Adrenal gland (tissue), 5 donors: ENCODE measurements around the gene POLR2C.

Experiments used
- POLR2A ChIP-seq, 2 donors: fragments of 450-650 bp; IDR thresholded peaks; one replicate each; pipeline ENCODE4 v1.6.1; 2017; ENCODE audit warnings: antibody characterized with exemption in 2 of 2, mild to moderate bottlenecking in 2 of 2, moderate library complexity in 1 of 2
- TF ChIP-seq, protein P1 (sequence below), 6 experiments: fragments of 450-650 bp in 4 of 6; fragments of 200-600 bp in 2 of 6; sonication (generic) in 1 of 6; IDR thresholded peaks; 1 replicate in 5 of 6; 2 replicates in 1 of 6; pipeline versions ENCODE4 v1.5.1 to v1.8.0; 2016 to 2021; ENCODE audit warnings: antibody characterized with exemption in 6 of 6, mild to moderate bottlenecking in 2 of 6, moderate library complexity in 1 of 6
- donor health status: DM: no; HTN: no; CAD: no.

DNA sequence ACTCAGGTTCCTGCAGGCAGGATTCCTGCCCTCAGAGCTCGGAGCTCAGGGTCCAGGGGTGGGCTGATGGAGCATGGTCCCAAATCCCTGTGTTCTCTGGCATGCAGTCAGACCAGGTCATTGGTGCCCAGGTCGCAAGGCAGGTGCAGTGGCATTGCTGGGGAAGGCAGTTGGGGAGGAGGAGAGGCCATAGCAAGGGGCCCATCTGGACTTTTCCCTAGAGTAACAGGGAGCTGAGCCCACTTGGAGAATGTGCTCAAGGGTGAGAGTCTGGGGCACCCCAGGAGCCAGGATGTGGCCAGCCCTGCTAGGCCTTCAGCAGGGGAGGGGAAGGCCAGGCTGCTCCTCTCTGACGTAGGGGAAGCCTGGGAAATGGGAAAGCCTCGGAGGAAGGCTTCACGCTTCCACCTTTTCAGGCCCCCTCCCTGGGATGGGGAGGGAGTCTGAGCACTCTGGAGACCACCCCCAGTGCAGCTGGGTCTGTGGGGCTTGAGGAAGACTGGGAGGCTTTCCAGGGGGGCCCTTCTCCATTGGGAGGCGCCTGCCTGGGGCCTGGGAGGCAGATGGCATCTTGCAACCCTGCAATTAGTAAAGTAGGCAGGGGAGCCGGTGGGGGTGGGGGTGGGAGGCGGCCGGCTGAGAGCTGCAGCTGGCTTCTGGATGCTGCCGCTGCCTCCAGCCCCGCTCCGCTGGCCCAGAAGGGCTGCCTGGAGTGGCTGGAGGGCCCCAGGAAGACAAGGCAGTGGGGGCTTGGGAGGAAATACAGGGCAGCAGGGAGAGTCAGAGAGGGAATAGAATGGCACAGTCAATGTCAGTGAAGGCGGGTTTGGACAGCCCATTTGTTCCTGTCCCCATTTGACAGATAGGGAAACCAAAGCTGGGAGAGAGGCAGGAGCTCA, 44.9 kb downstream of the POLR2C start:
- TF ChIP-seq, protein P1, sequence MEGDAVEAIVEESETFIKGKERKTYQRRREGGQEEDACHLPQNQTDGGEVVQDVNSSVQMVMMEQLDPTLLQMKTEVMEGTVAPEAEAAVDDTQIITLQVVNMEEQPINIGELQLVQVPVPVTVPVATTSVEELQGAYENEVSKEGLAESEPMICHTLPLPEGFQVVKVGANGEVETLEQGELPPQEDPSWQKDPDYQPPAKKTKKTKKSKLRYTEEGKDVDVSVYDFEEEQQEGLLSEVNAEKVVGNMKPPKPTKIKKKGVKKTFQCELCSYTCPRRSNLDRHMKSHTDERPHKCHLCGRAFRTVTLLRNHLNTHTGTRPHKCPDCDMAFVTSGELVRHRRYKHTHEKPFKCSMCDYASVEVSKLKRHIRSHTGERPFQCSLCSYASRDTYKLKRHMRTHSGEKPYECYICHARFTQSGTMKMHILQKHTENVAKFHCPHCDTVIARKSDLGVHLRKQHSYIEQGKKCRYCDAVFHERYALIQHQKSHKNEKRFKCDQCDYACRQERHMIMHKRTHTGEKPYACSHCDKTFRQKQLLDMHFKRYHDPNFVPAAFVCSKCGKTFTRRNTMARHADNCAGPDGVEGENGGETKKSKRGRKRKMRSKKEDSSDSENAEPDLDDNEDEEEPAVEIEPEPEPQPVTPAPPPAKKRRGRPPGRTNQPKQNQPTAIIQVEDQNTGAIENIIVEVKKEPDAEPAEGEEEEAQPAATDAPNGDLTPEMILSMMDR (IDR thresholded peaks at IDR 0.05) = no peak
- no peak for TF ChIP-seq POLR2A (IDR thresholded peaks at IDR 0.05)
